Stomach (tissue), 4 donors: ENCODE data around the gene PIBF1.

Experiments used
- EP300 ChIP-seq: sonication (generic); formaldehyde crosslinking; IDR thresholded peaks from one replicate; pipeline ENCODE4 v1.6.1; 2017; ENCODE audit warnings: antibody characterized with exemption
- POLR2AphosphoS5 ChIP-seq, 3 donors: sonication (generic); formaldehyde crosslinking; IDR thresholded peaks; one replicate each; pipeline ENCODE4 v1.6.1; 2016; ENCODE audit warnings: antibody characterized with exemption in 3 of 3

DNA sequence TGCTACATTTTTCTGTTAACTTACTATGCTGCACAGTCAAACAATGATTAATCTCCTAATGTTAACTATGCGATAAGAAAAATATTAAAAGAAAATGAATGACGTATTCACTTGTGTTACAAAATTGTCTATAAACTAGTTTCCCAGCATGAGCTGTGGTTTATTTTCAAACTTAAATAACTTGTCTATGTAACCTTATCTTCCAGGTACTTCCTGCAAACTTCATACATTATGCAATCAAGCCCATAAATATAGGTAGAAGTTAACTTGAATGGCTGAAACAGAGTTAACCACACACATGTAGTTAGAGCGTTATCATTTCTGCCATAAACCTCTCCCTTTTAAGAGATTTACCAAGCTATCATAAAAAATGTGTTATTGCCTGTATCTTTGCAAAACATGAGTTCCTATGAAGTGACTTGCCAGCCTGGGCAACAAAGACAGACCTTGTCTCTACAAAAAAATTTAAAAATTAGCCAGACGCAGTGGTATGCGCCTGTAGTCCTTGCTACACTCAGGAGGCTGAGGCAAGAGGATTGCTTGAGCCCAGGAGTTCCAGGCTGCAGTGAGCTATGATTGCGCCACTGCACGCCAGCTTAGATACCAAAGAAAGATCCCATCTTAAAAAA lies 259.1 kb downstream of the PIBF1 start:
- TF ChIP-seq EP300 (no peak), POLR2AphosphoS5 (IDR thresholded peaks at IDR 0.05) (no peak)
